Activated CD8-positive, alpha-beta memory T cell treated with anti-CD3 and anti-CD28 coated beads, Interleukin-2, amount 50 U/mL, for 1 hour (primary cell): Measurements from ENCODE around the gene RXRA.

Experiments used
- DNase-seq: peaks from one replicate; pipeline ENCODE4 v3.0.0-alpha.2; 2020; ENCODE audit errors: extremely low read depth

RXRA gene

DNA sequence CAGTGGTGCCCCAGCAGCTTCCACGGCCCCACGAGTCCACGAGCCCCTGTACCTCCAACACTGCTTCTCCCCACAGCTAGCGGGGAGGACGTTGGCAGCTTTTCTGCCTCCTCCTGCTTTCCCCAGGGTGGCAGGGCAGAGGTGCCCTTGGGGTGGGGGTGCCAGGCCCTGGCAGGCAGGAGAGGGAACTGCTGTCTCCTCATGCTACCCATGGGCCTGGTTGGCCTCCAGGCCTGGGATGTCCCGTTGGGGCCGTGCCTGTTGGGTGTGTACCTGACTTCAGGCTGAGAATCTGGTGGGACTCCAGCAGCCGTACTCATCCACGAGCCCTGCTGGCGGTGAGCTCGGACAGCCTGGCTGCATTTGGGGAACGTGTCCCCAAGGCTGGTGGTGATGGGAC is 27.3 kb downstream of the RXRA start:
- no peak for DNase-seq

DNA sequence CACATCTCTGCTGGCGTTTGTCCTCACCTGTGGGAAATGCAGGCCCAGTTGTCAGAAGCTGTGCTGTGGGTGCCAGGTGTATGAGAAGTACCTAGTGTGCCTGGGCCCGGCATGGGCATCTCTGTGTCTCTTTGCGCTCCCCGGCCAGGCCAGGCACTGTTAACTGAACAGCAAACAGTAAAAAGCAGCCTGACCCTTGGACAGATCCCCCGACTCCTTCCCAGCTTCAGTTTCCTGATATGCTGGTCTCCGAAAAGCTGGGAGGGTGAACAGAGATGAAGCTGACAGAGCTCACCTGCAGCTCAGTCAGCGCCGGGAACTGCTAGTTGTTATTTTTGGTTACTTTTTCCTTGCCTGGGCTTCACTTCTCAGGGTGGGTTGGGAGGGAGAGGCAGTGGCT is 28.9 kb downstream of the RXRA start:
- DNase-seq: no peak

- DNase-seq: no peak
Observed at GRCh38 chr9:134355561-134356279, 29.5 kb downstream of the RXRA start.

DNA sequence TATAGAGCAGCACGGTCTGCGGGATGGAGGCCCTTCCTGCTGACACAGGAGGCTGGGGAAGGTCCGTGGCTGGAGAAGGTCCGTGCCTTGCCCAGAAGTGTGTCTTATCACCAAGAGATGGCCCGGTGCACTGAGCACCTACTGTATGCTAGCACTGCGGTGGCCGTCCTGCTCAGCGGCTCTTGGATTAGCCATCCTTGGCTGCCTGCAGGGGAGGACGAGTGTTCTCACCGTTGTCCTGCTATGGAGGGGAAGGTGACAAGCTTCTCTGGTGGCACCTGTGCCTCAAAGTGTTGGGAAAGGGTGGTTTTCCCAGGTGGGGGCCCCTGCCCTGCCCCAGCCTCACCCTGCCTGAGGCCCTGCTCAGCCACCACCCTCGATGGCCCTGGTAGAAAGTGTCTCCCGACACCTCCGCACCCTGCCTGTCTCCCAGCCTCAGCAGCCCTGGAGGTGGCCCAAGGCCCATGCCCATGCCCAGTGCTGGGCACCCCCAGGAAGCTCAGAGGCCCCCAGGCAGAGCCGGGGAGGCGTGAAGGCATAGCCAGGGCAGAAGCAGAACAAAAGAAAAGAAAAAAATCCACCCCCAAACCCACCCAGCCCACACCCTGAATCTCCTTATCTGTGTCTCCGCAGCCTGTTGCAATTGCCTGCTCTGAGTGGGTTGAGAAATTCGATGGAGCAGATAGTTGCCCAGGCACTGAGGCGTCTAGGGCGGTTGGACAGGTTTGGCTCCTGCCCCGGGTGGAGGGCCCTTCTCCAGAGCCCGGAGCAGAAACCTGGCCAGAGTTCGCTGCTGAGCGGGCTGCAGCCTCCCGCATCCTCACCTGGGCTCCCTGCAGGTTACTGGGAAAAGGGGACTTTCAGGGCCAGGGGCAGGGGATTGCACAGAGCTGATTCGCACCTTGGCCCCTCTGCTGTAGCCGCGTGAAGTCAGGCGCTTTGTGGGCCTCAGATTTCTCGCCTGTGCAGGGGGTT is 30.5 kb downstream of the RXRA start:
- DNase-seq: no peak

DNA sequence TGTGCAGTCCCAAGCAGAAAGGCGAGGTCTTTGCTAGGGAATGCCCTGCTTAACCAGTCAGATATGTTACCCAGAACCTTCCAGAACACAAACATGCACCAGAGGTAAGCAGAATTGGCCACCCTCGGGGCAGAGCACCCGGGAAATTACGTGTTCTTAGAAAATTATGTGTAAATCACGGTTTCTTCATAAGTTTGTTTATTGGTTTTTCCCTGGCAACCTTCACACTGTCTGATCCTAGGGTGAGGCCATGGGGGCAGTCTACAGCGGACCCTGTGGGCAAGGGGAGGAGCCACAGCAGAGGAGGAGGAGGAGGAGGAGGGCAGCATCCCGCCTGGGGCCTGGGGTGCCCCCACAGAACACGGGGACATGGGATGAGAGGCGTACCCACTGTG is 31.4 kb downstream of the RXRA start:
- DNase-seq: no peak

DNA sequence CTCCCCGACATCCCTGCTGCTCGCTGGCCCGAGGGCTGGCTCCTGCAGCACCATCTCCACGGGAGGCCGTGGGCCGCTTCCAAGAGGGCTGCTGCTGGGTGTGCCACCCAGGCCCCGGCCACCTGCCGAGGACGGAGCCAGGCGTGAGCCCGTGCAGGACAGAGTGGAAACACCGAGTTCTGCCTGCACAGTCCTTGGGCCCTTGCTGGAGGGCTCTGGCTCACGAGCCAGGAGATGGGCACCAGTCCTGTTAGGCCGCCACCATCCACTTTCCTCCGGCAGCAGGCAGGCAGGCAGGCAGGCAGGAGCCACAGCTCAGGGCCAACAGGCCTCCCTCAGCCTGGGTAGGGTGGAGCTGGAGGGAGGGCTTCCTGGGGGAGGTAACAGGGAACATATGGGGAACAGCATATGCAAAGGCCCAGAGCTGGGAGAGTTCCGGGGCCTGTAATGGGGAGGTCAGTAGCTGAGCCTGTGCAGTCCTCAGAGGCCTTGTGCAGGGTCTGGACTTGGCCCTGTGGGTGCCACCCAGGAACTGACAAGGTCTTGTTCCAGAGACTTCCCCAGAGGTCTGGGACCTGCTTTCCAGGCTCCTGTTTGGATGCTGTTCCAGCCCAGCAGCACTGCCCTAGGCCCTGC is 31.9 kb downstream of the RXRA start:
- DNase-seq: no peak

GRCh38 chr9:134358662-134359319 is 32.5 kb downstream of the RXRA start:
- DNase-seq: no peak

GRCh38 chr9:134359493-134360179 is 33.4 kb downstream of the RXRA start:
- no peak for DNase-seq

- DNase-seq: no peak
Observed at GRCh38 chr9:134360180-134360759, 34.0 kb downstream of the RXRA start.

- no peak for DNase-seq
Observed at GRCh38 chr9:134360897-134361296, 34.6 kb downstream of the RXRA start.

DNA sequence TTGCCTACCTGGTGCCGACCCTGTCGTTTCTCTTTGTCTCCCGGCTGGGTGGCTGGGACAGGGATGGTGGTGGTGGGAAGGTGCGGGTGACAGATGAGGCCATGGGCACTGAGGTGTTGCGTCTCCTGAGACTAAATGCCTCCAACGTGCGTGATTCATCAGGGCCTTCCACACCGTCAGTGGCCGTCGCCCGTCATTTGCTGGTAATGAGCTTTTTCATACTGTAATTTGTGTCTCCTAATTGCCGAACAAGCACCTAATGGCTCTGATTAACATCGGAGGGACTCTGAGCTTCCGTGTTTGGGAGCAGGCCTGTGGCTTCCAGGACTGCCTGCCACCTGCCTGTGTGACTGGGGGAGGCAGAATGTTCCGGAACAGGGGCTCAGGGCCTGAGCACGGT is 35.2 kb downstream of the RXRA start:
- no peak for DNase-seq

- no peak for DNase-seq
Observed at GRCh38 chr9:134361843-134362414, 35.7 kb downstream of the RXRA start.

GRCh38 chr9:134363450-134363849 is 37.2 kb downstream of the RXRA start:
- DNase-seq: no peak

- no peak for DNase-seq
Observed at GRCh38 chr9:134364391-134365114, 38.3 kb downstream of the RXRA start.

DNA sequence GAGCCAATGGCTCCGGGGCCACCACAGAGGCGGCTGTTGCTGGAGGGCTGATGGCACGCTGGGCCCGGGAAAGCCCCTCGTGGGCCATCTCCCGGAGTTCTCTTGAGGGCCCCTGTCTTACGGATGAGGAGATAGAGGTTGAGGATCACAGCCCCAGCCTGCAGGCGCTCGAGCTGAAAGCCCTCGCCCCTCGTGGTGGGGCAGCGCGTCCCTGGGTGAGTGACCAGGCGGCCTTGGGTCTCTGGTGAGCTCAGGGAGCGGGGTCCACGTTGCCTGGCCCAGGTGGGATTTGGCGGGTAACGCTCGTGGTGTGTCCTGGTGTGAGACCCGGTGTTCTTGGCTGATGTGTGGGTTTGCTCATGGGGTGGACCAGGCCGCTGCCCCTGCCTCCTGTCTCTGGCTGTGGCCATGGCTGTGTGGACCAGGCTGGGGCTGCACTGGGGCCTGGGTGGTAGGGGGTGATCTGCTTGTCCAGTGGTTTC is 38.9 kb downstream of the RXRA start:
- DNase-seq: no peak

DNA sequence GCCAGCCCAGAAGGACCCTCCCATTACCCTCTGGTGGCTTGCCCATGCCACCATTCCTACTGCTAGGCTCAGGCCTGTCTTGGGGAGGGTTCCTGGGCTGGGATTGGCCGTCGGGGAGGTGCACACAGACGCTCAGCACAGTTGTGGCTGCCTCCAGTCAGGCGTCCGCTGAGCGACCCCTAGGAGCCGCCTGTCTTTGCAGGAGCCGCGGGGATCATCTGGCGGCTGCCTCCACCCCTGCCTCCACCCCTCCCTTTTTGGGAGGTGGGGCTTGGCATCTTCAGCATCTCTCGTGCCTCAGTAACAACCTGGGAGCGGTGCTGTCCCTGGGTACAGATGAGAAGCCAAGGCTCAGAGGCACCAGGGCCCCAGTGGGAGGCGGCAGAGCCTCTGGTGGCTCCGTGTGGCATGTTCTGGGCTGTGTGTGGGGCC is 39.6 kb downstream of the RXRA start:
- DNase-seq: no peak

GRCh38 chr9:134366223-134367031 is 40.2 kb downstream of the RXRA start:
- no peak for DNase-seq

DNA sequence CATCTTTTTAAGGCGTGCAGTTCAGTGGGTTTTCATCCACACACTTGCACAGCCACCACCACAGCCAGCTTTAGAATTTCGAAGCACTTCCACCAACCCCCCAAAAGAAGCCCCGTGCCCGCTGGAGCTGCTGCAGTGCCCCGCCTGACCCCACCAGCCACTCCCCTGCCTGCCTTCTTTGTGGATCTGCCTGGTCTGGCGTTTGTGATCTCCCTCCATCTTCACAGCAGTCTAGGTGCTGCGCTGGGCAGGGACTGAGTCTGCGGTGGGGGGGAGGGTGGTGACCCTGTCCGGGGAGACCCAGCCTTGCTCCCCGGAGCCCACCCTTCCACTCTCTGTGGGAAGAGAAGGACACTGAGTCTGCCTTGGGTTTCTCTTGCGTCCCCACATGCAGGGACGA is 40.8 kb downstream of the RXRA start:
- DNase-seq: no peak
